HG03354 (cell line): ENCODE results near the gene SLC35E2B.
"Not testable (repeated sequence)": the region's sequence is repeated elsewhere in the genome, so short reads cannot be mapped to it uniquely, and the experiment has no call there.

Experiments used
- ATAC-seq: cut with Tn5 transposase; IDR thresholded peaks from one replicate; pipeline ENCODE4 v1.9.1; 2021; ENCODE audit warnings: mild to moderate bottlenecking; ENCODE audit not compliant: unreplicated experiment, poor library complexity, severe bottlenecking

The SLC35E2B gene

DNA sequence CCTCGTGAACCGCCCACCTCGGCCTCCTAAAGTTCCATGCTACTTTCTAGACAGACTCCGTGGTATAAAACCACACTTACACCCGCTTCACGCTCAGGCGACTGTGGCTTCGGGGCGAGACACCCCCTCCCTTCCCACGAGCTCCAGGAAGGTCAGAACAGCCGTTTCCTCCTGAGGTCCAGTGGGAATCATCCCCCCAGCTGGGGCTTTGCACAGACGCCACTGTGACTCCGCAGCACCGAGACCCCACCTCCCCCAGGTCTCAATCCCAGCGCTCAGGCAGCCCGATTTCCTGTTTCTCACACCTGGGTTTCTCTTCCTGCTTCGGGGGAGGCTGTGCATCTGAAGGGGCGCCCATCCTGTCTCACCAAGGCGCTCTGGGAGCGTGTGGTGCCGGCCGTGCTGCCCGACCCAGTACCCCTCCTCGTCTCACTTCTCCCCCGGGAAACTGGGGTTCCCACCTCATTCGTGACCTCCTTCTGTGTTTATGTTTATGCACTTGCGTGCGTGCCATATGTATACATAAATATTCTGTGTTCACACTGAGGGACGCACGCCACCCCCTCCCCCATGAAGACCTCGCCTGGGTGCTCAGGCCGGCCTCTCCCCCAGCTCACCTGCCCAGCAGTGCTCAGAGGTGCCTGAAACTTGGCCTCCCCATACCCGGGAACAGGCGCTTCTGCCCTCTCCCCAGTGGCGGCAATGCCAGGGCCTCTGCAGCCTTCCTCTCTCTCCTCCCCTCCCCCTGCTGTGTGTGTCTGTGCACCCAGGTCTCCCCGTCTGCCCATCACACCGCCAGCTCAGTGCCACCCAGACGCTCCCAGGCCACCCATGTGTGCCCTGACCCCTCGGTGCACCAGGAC lies 14.6 kb downstream of the SLC35E2B start:
- peak; percentile 79 for ATAC-seq

DNA sequence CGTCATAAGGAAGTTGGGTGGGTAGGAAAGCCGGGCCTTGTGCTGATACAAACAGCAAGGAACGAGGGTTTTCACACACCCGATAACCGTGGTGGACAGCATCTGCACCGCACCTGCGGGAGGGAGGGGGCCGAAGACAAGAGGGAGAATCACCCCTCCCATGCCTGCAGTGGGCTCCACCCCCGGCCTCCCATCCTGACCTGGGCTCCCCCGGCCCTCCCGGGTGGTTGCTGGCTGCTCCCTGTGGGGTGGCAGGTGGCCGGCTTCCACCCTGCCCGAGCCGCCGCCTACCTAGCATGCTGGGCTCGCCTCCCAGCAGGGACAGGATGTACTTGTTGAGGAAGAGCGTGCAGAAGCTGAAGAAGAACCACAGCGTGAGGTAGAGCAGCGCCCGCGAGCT lies 16.5 kb downstream of the SLC35E2B start:
- ATAC-seq: not testable (repeated sequence)

GRCh38 chr1:1675218-1675617 lies 17.4 kb downstream of the SLC35E2B start:
- ATAC-seq: not testable (repeated sequence)

DNA sequence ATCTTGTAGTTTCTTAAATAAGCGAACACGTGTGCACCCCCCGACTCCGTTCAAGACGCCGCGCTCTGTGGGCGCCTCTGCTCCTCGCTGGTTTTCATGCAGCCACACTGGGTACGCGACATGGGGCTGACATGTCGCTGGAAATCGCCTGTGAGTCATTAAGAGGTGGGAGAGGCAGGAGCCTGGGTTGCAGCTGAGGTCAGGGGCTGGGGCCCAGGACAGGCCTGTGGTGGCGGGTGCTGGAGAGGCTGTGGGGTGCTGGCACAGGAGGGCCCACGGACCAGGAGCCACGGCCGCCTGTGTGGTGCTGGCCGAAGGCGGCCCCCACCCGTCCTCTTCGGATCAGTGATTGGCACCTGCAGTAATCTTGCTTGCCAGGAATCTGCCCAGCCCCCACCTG lies 17.8 kb downstream of the SLC35E2B start:
- ATAC-seq: not testable (repeated sequence)

DNA sequence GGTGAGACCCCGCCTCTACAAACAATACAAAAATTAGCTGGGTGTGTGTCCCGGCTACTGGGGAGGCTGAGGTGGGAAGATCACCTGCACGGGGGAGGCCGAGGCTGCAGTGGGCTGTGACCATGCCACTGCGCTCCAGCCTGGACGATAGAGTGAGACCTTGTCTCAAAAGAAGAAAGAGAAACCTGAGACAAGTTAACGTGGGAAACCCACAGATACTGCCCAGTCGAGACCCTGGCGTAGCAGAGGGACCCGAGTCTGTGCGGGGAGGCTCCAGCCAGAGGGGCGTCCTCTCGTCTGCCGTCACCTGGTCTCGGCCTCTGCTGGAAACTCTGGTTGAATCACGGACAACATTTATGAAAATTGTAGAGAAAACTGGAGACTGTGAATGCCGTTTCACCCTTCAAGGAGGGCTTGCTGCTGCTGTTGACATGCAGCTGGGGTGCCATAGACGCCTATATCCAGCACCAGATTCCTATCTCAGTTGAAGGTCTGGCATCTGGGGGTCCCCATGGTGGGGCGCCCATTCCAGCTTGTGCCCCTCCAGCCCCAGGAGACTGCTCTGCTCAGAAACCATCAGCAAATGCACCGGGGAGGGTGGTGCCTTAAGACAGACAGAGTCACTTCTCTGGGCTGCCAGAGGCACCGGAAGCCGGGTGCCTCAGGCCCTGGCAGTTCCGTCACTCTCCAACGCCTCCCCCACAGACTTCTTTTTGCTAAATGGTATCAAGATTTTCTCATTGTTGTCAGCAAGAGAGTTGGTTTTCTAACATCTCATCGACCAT lies 20.2 kb downstream of the SLC35E2B start:
- no peak for ATAC-seq

- ATAC-seq: no peak
These were observed 21.1 kb downstream of the SLC35E2B start for GRCh38 chr1:1671365-1672119.

- no peak for ATAC-seq
These were observed 21.7 kb downstream of the SLC35E2B start for GRCh38 chr1:1670866-1671265.

GRCh38 chr1:1669468-1670440 lies 22.8 kb downstream of the SLC35E2B start:
- no peak for ATAC-seq

- ATAC-seq: no peak
These were observed 26.1 kb downstream of the SLC35E2B start for GRCh38 chr1:1666526-1666925.

DNA sequence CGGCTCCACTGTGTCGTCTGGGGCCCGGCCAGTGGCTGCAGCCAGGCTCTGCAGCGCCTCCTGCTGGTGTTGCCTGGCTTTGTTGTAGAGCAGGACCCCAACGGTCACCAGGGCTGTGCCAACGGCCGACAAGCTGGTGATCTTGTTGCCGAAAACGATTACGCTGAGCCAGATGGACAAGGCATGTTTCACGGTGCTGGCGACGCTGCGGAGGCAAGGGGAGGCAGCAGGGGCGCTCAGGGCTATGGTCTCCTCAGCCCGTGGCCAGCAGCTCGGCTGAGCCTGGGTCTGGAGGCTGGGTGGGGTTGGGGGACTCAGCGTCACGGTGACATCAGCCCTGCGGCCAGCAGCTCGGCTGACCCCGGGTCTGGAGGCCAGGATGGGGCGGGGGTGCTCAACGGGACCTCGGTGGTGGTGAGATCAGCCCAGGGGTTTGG lies 26.8 kb downstream of the SLC35E2B start:
- no peak for ATAC-seq

- no peak for ATAC-seq
These were observed 27.4 kb downstream of the SLC35E2B start for GRCh38 chr1:1664941-1665814.

DNA sequence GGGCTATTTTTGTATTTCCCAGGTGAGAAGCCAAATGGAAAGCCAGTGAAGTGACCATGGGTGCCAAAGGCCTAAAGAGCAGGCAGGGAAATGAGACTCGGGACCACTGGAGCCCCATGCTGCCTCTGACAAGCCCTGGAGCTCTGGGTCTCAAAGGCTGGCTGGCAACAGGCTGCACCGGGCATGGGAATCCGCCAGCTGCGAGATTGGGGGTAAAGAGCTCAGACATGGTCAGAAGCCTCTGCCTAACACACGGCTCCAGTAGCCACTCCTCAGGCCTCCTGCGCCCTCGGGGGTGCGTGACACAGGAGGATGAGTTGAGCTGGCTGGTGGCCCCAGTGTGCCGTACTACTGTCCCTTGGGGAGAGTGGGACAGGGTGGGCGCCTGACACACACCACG lies 28.3 kb downstream of the SLC35E2B start:
- ATAC-seq: not testable (repeated sequence)

- ATAC-seq: not testable (repeated sequence)
These were observed 29.6 kb downstream of the SLC35E2B start for GRCh38 chr1:1662830-1663560.

DNA sequence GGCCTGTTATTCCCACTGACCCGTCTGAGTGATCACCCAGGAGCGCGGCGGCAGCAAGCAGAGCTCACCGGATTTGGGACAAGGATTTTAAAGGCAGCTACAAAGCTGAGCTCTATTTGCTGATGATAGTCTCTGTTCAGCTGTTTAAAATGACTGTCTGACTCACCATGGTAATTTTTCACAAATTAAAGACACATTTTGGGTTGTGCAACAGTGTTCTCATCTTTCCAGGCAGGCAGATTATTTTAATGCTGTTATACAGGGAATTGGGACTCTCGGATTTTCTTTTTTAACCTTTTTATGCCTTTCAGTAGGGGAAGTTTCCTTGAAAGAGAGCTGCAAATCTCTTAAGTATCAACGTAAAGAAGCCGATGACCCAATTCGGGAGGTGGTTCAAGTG lies 30.2 kb downstream of the SLC35E2B start:
- not testable (repeated sequence) for ATAC-seq

DNA sequence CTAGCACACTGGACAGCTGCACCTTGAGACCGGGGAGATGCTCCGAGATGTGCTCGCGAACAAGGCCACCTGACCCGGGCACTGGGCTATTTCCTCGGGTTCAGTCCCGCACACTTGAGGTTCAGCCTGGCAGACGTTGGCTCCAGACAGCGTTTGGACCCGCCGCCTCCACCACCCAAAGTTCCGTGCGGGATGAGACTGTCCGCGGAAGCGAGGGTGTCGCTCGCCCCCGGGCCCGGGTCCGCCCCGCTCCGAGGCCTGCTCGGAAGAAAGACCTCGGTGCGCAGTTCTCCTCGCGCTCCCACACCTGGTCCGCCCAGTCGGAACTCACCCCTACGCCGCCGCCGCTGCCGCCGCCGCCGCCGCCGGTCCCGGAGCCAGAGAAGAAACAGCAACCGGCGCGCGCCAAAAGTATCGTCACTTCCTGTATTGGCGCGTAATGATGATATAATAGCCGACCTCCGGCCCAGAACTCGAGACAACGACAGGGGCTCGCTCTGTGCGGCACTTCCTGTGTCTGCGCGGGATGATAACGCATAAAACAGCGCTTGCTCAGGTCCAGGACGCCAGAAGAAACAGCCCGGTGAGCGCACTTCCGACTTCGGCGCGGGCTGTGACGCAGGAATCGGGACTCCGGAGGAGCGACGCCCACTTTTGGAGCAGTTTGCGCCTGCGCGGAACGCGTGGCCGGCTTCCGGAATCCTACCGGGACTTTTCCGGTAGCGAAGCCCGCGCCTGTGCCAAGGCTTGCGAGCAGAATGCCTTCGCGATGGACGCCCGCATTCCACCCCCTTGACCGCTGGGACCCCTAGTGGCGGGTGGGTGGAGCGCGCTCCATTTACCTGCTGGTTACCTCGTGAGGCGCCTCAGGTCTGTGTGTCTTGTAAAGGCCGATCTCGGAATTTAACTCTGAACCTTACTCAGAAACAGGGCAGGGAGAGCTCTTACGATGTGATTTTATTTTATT lies 33.7 kb downstream of the SLC35E2B start, which contains the start of gene CDK11B:
Gene CDK11B (minus strand): TSS at position 422 of the 967 bp plus-strand sequence. CDS start 1,519 bp downstream, outside the sequence.
- peak; percentile 84 for ATAC-seq

GRCh38 chr1:1648265-1648664 lies 44.3 kb downstream of the SLC35E2B start:
- not testable (repeated sequence) for ATAC-seq
